ENCODE results near the gene CLCN4. TPM values are rescaled to one million over a fixed set of nuclear protein-coding genes. Genes with fewer than 3 reads are reported as not detected.

Gene CLCN4
- total and polyA plus RNA-seq, 10 of the 15 experiments (the other 5 are each of a cell fraction or from before 2014, with no cell fraction given) = 0.90 to 6.9 (median 2.9) TPM

DNA sequence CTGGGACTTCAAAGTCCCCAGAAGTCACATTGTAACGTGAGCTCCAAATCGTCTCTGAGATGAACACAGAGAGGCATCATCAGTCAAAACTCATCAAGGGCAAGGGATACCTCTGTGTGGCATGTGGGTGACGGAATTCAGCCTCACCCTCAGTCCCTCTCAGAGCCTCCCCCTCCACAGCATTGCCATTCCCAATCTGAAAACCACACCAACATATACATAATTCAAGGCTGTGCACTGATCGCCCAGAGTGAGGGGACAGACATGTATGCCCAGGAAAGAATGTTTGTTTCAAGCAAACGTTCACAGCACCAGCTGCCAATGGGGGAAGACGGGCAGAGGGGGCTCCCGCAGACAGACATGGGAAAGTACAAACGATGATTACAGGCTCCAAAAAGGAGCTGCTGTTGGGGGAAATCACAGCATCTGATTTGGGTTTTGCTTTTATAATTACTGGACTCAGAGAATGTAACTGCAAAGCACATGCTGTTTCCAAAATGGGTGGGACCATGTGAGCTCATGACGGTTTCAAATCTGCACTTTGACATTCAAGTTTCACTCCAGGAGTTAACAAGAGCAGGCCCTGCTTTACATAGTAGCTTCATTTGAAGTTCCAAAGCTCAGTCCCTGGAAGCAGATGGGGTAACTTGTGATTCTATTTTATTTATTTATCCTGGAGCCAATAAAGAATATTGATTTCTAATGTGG is 88.3 kb downstream of the CLCN4 start:
- H3K36me3 ChIP-seq (ENCODE audit: control insufficient read depth in 2 of 2, insufficient read depth in 2 of 2, low read length in 1 of 2) = no peaks in the 10 kb centered on the region
- no peaks in the 10 kb centered on the region for H3K79me2 ChIP-seq (ENCODE audit: control insufficient read depth, insufficient read depth, low read length)
- H3K4me3 ChIP-seq = no peak overlapping the region
- intact Hi-C loops (cut with micrococcal nuclease; ENCODE audit: unreplicated experiment) = no loop called here
- POLR2A ChIA-PET = no interaction called here
- no peaks in the 10 kb centered on the region for H4K20me1 ChIP-seq (ENCODE audit: control insufficient read depth, insufficient read depth)
- no peak overlapping the region for H3K9ac ChIP-seq (ENCODE audit: control insufficient read depth, insufficient read depth, low read length)
- CTCF ChIA-PET = interaction anchor here (0.7 to 1.7 kb wide), 3 partner anchors 8 to 904 kb away, joined by 3 to 4 read pairs (median 3); no protein-coding TSS in a partner anchor
- DNase-seq (ENCODE audit: low read depth, low spot score) (no peak), FAIRE-seq (no peak), ATAC-seq (peak; percentile 52)
- in situ Hi-C loops (cut with MboI) = no loop called here
- H3K9me3 ChIP-seq (replicated peaks; ENCODE audit: control insufficient read depth, insufficient read depth, low read length) = no peaks in the 10 kb centered on the region
- RAD21 ChIA-PET (ENCODE audit: unreplicated experiment) = no interaction called here
- TF ChIP-seq, protein P1, sequence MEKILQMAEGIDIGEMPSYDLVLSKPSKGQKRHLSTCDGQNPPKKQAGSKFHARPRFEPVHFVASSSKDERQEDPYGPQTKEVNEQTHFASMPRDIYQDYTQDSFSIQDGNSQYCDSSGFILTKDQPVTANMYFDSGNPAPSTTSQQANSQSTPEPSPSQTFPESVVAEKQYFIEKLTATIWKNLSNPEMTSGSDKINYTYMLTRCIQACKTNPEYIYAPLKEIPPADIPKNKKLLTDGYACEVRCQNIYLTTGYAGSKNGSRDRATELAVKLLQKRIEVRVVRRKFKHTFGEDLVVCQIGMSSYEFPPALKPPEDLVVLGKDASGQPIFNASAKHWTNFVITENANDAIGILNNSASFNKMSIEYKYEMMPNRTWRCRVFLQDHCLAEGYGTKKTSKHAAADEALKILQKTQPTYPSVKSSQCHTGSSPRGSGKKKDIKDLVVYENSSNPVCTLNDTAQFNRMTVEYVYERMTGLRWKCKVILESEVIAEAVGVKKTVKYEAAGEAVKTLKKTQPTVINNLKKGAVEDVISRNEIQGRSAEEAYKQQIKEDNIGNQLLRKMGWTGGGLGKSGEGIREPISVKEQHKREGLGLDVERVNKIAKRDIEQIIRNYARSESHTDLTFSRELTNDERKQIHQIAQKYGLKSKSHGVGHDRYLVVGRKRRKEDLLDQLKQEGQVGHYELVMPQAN (conservative IDR thresholded peaks at IDR 0.05) = no peak
- TF ChIP-seq STAT3 (IDR thresholded peaks at IDR 0.05; ENCODE audit: low read depth, low read length) = no peak
- TF ChIP-seq ZBED1 (IDR thresholded peaks at IDR 0.05; ENCODE audit: borderline replicate concordance) = no peak
- no peak for TF ChIP-seq YY1 (IDR thresholded peaks at IDR 0.05; ENCODE audit: low read depth, low read length)
- no peak for TF ChIP-seq BRCA1 (IDR thresholded peaks at IDR 0.05; ENCODE audit: low read depth, low read length)
- TF ChIP-seq, protein P2, sequence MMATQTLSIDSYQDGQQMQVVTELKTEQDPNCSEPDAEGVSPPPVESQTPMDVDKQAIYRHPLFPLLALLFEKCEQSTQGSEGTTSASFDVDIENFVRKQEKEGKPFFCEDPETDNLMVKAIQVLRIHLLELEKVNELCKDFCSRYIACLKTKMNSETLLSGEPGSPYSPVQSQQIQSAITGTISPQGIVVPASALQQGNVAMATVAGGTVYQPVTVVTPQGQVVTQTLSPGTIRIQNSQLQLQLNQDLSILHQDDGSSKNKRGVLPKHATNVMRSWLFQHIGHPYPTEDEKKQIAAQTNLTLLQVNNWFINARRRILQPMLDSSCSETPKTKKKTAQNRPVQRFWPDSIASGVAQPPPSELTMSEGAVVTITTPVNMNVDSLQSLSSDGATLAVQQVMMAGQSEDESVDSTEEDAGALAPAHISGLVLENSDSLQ (IDR thresholded peaks at IDR 0.05) = no peak
- no peak for TF ChIP-seq SIN3A (IDR thresholded peaks at IDR 0.05; ENCODE audit: low read depth, low read length)
- no peak for TF ChIP-seq FOS (IDR thresholded peaks at IDR 0.05; ENCODE audit: borderline replicate concordance, extremely low read depth, insufficient read length)
- no peak overlapping the region for H3K27ac ChIP-seq (ENCODE audit: control insufficient read depth, insufficient read depth)
- H2AFZ ChIP-seq (ENCODE audit: control insufficient read depth, low read depth, low read length) = no peak overlapping the region
- no TSS peak for BruUV-seq (replicated peaks)
- H3K27me3 ChIP-seq (replicated peaks in 1 of 2; ENCODE audit: control insufficient read depth in 2 of 2, insufficient read depth in 2 of 2, low read length in 1 of 2) = no peaks in the 10 kb centered on the region
- no peaks in the 10 kb centered on the region for H3K4me1 ChIP-seq (ENCODE audit: control insufficient read depth, insufficient read depth, low read length)
- WGBS (ENCODE audit: insufficient coverage, insufficient replicate concordance, low lambda C conversion rate, missing lambda C conversion rate) = 14% methylated on average over 9 of the region's 9 CpGs
- SMC1A ChIA-PET (ENCODE audit: uncharacterized antibody, unreplicated experiment) = interaction anchor here (0.5 to 1.6 kb wide), 4 partner anchors 15 to 367 kb away, joined by 3 to 4 read pairs (median 4); no protein-coding TSS in a partner anchor
- H3K4me2 ChIP-seq (ENCODE audit: control insufficient read depth, insufficient read depth) = no peak overlapping the region

Measured in GM12878 (cell line).